ENCODE results near the gene SUCLA2.

- TF ChIP-seq CTCF (IDR thresholded peaks at IDR 0.05) (no peak), POLR2A (IDR thresholded peaks at IDR 0.05) (no peak)
Measured at GRCh38 chr13:48014359-48014758, 13.3 kb upstream of the SUCLA2 start.

All from testis (tissue), 2 donors.